Left ventricle myocardium inferior (tissue), 1 donor: ENCODE data around the gene PHKB. TPM values are rescaled to one million over a fixed set of nuclear protein-coding genes. Genes with fewer than 3 reads are reported as not detected.

Experiments used
- DNase-seq: peaks from one replicate; pipeline ENCODE4 v3.0.0-alpha.2; 2020
- H3K27ac ChIP-seq: fragments of 200-600 bp; replicated peaks from 2 replicates; pipeline ENCODE4 v1.8.0; 2021
- H3K27me3 ChIP-seq: fragments of 200-600 bp; 2 replicates; pipeline ENCODE4 v1.8.0; 2021; ENCODE audit warnings: low read depth
- H3K36me3 ChIP-seq: fragments of 200-600 bp; 2 replicates; pipeline ENCODE4 v1.8.0; 2021
- H3K4me1 ChIP-seq: fragments of 200-600 bp; 2 replicates; pipeline ENCODE4 v1.8.0; 2021
- H3K4me3 ChIP-seq: fragments of 200-600 bp; 2 replicates; pipeline ENCODE4 v1.8.0; 2021; ENCODE audit warnings: mild to moderate bottlenecking, moderate library complexity
- H3K9me3 ChIP-seq: fragments of 200-600 bp; replicated peaks from 2 replicates; pipeline ENCODE4 v1.8.0; 2021
- intact Hi-C: fragments of 100-400 bp; cut with micrococcal nuclease; formaldehyde crosslinking; loops from one replicate; pipeline ENCODE4 v1.11.0; 2022
- total RNA-seq: library from RNA; stranded (reverse); fragmentation: NEBNext Ultra II Directional; extraction: Animal tissue kit (Norgen Biotek cat#: 25700); gene quantifications from one replicate; pipeline ENCODE4 v1.2.1, GENCODE V29; 2021
- TF ChIP-seq, protein P1 (sequence below): fragments of 200-600 bp; IDR thresholded peaks from 2 replicates; pipeline ENCODE4 v1.8.0; 2021; ENCODE audit warnings: antibody characterized with exemption, mild to moderate bottlenecking, borderline replicate concordance
- donor health status: DM: no; HTN: yes; CAD: no; lungs with severe emphysema.

Gene PHKB
- total RNA-seq, 1 donor from 2014 or later: 63.2 TPM

DNA sequence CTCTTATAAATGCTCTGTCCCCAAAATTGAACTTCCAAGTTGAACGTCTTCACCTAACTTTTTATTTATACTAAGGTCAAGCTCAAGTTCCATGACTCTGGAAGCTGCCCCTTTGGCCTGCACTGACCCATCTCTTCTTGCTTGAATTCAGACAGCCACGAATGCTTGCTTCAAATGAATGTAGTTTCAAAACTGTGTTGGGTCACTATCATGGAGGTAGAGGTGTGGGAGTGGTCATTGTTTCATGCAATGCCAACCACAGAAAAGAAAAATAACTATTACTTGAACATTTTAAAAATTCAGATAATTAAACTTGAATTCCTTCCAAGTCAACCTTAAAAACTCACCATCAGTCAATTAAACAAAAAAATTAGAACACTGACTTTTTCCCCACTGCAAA lies 2.8 kb upstream of the PHKB start:
- intact Hi-C loops: no loop called here
- H3K9me3 ChIP-seq: no peaks in the 10 kb centered on the region
- no peak for DNase-seq
- H3K36me3 ChIP-seq: peaks cover 37% of the 10 kb centered on the region
- H3K27me3 ChIP-seq: no peaks in the 10 kb centered on the region
- TF ChIP-seq, protein P1, sequence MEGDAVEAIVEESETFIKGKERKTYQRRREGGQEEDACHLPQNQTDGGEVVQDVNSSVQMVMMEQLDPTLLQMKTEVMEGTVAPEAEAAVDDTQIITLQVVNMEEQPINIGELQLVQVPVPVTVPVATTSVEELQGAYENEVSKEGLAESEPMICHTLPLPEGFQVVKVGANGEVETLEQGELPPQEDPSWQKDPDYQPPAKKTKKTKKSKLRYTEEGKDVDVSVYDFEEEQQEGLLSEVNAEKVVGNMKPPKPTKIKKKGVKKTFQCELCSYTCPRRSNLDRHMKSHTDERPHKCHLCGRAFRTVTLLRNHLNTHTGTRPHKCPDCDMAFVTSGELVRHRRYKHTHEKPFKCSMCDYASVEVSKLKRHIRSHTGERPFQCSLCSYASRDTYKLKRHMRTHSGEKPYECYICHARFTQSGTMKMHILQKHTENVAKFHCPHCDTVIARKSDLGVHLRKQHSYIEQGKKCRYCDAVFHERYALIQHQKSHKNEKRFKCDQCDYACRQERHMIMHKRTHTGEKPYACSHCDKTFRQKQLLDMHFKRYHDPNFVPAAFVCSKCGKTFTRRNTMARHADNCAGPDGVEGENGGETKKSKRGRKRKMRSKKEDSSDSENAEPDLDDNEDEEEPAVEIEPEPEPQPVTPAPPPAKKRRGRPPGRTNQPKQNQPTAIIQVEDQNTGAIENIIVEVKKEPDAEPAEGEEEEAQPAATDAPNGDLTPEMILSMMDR: no peak
- H3K27ac ChIP-seq: no peak overlapping the region
- no peak overlapping the region for H3K4me3 ChIP-seq
- H3K4me1 ChIP-seq: peaks cover 62% of the 10 kb centered on the region

DNA sequence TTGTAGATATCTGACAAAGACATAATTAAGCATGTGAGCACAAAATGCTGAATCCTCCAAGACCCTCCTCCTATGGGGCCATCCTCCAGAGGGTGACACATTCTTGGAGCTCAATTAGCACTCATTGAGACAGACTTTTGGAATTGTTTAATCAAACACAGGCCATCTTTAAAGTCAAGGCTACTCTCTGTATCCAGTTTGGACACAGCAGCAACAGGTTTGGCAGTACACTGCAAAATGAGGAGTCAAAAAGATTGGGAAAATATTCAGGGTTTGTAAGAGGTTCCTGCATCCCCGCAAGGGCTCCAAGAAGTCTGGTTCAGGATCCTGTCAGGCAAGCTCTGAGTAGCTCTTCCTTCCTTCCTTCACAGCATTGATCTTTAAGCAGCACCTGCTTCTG lies 1.5 kb upstream of the PHKB start:
- no peaks in the 10 kb centered on the region for H3K9me3 ChIP-seq
- no peaks in the 10 kb centered on the region for H3K27me3 ChIP-seq
- intact Hi-C loops: no loop called here
- TF ChIP-seq, protein P1: no peak
- H3K36me3 ChIP-seq: peaks cover 25% of the 10 kb centered on the region
- H3K4me1 ChIP-seq: peaks cover 74% of the 10 kb centered on the region
- H3K4me3 ChIP-seq: peak overlapping the region; percentile 94
- H3K27ac ChIP-seq: peak overlapping the region; percentile 99
- no peak for DNase-seq

- DNase-seq: no peak
- TF ChIP-seq, protein P1: no peak
- peak overlapping the region; percentile 99 for H3K27ac ChIP-seq
- peaks cover 82% of the 10 kb centered on the region for H3K4me1 ChIP-seq
- intact Hi-C loops: no loop called here
- peaks cover 18% of the 10 kb centered on the region for H3K36me3 ChIP-seq
- H3K9me3 ChIP-seq: no peaks in the 10 kb centered on the region
- H3K27me3 ChIP-seq: no peaks in the 10 kb centered on the region
- peak overlapping the region; percentile 94 for H3K4me3 ChIP-seq
Observed at GRCh38 chr16:47460359-47460710, 796 bp upstream of the PHKB start.

DNA sequence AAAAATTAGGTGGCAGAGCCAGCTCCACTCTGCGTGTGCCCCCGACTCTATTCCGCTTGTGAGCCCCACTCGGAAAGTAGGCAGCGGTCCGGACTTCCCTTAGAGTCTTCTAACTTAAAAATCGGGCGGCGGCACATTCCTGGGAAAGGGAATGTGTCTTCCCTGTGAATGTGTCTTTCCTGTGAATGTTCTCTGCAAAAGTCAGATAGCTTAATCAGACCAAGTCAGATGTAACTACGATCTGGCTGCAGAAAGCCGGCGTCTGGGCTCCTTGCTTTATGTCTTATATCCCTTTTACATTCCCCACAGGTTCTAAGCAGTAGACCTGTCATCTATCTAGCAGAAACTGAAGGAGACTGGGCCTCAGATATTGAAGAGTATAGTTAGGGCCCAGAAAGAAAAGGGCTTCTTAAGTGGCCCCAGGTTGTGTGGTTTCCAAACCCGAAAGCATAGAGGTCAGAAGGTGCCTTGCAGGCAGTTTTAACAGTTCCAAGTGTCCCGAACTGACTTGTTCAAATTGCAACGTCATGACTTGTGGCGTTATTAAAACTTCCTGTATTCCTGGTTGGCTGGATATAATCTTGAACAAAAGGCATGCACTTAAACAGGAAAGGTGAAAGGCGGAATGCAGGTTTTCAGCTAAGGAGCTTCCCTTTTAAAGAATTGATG lies 601 bp downstream of the PHKB start:
- no peak for DNase-seq
- intact Hi-C loops: no loop called here
- Histone ChIP-seq H3K27ac (peak overlapping the region; percentile 99), H3K27me3 (no peaks in the 10 kb centered on the region), H3K36me3 (peaks cover 18% of the 10 kb centered on the region), H3K4me1 (peaks cover 96% of the 10 kb centered on the region), H3K4me3 (peak overlapping the region; percentile 94), H3K9me3 (no peaks in the 10 kb centered on the region)
- TF ChIP-seq, protein P1: no peak

DNA sequence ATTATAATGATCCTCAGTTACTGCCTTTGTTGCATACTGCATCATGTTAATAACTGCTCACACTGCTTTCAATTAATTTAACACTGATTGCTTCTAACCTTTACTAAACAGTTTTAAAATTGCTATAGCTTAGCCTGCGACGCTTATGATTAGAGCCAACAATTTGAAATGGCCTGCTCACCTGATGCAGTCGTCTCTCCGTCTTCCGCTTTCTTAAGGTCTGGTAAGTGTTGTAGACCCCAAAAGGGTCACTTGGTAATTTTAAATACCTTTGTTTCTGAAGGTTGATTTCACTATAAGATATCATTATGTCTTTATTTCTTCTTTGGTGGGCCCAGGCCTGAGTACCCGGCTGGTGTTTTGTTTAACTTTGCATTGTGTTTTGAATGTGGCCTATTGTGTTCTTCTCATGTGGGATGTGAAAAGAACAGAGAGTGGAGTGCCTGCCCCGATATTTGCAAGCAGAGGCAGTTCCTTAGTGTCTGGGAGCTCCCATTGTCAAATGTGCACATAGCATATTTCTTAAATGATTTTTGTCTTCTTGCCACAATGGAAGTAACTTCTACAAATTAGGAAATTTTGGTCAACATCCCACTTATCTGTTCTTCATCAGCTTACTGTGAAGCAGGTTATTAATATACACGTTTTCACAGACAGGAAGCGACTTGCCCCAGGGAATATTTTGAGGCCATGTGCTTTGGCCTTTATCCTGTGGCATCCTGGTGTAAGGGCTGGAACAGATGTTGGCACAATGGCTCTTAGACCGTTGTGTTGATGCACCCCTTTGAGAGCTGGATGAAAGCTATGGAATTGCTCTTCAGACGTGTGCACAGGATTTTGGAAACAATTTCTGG lies 2.9 kb downstream of the PHKB start:
- Histone ChIP-seq H3K4me3 (no peak overlapping the region), H3K27me3 (no peaks in the 10 kb centered on the region), H3K36me3 (no peaks in the 10 kb centered on the region), H3K9me3 (no peaks in the 10 kb centered on the region), H3K4me1 (peaks cover 100% of the 10 kb centered on the region), H3K27ac (peak overlapping the region; percentile 49)
- no peak for DNase-seq
- intact Hi-C loops: no loop called here
- TF ChIP-seq, protein P1: no peak
